Right atrium auricular region (tissue), 2 donors: ENCODE measurements around the gene HOXD1. TPM values are rescaled to one million over a fixed set of nuclear protein-coding genes. Genes with fewer than 3 reads are reported as not detected.

ENCODE experiments used
- DNase-seq: peaks from one replicate; pipeline ENCODE4 v3.0.0-alpha.2; 2019; ENCODE audit warnings: low spot score
- H3K27ac ChIP-seq, 2 donors: fragments of 200-600 bp; sonication (generic); 1 replicate in 1 of 2; 2 replicates in 1 of 2; pipeline ENCODE4 v1.5.1; 2016 to 2019
- H3K27me3 ChIP-seq, 2 donors: fragments of 200-600 bp; sonication (generic); one replicate each; pipeline versions ENCODE4 v1.5.1 to v1.6.0; 2017 to 2019
- H3K36me3 ChIP-seq: fragments of 200-600 bp; sonication (generic); one replicate; pipeline ENCODE4 v1.5.1; 2016
- H3K4me1 ChIP-seq, 2 donors: fragments of 200-600 bp; sonication (generic); one replicate each; pipeline versions ENCODE4 v1.5.1 to v1.6.0; 2017 to 2019
- H3K4me3 ChIP-seq, 2 donors: fragments of 200-600 bp; sonication (generic); 1 replicate in 1 of 2; 2 replicates in 1 of 2; pipeline ENCODE4 v1.5.1; 2017 to 2019; ENCODE audit warnings: mild to moderate bottlenecking in 1 of 2, moderate library complexity in 1 of 2
- H3K9me3 ChIP-seq, 2 donors: fragments of 200-600 bp; sonication (generic); one replicate each; pipeline ENCODE4 v1.5.1; 2019
- CTCF ChIP-seq, 2 donors: fragments of 200-600 bp; sonication (generic); IDR thresholded peaks; one replicate each; pipeline ENCODE4 v1.5.1; 2019; ENCODE audit warnings: antibody characterized with exemption in 2 of 2
- microRNA counts, 2 donors: library from miRNA; unstranded; fragments of <30 nt; microRNA quantifications; one replicate each; lab custom pipeline; 2016 to 2017
- microRNA-seq, 2 donors: library from miRNA; unstranded; fragments of <30 nt; microRNA quantifications; one replicate each; pipeline ENCODE4, GENCODE V29; 2016 to 2017; ENCODE audit warnings: borderline number of aligned reads in 2 of 2, borderline replicate concordance in 1 of 2
- total RNA-seq, 2 donors: library from RNA; depleted of rRNA; stranded (reverse); fragments of >200 nt; gene quantifications; one replicate each; pipeline ENCODE4 v1.1.0, GENCODE V29; 2016

The HOXD1 gene
- total RNA-seq, 2 donors from 2014 or later = not detected

DNA sequence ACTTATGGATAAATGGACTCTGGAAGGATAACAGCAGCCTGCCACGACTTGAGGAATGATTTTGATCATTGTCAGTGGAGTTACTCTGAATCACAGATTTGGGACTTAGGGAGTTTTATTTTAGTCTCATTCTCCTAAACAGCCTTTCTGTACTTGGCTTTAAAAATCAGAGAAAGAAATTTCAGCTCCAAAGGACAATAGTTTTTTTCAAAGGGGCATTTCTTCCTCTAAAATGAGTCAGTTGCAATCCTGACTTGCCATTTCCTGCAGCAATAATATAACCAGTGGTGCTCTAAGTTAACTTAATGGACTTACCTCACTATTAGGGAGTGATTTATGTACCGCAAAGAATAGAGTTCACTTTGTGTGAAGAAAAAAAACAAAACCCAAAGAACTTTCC, 45.7 kb downstream of the HOXD1 start:
- Histone ChIP-seq H3K4me3 (no peak overlapping the region), H3K4me1 (no peaks in the 10 kb centered on the region), H3K27ac (no peak overlapping the region), H3K9me3 (no peaks in the 10 kb centered on the region), H3K27me3 (no peaks in the 10 kb centered on the region), H3K36me3 (no peaks in the 10 kb centered on the region)
- no peak for DNase-seq
- no peak for TF ChIP-seq CTCF (IDR thresholded peaks at IDR 0.05)

DNA sequence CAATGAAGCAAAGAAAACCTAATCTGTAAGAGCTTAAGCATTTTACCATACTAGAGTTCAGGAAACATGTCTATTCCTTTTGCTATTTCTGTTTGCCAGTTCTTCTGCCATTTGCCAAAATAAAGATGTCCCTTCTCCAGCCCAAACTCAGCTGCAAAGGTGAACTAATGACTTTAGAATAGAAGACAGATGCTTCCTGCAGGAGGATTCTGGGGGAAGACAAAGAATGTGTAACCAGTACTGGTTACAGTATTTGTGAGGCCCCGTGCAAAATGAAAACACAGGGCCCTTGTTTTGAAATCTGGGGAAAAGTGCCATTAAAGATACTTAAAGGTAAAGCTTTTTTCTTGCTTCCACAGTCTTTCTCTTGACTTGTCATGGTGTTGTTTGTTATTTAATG, 46.5 kb downstream of the HOXD1 start:
- Histone ChIP-seq H3K36me3 (no peaks in the 10 kb centered on the region), H3K27ac (no peak overlapping the region), H3K4me1 (no peaks in the 10 kb centered on the region), H3K9me3 (no peaks in the 10 kb centered on the region), H3K4me3 (no peak overlapping the region), H3K27me3 (no peaks in the 10 kb centered on the region)
- TF ChIP-seq CTCF (IDR thresholded peaks at IDR 0.05) = no peak
- DNase-seq = no peak

DNA sequence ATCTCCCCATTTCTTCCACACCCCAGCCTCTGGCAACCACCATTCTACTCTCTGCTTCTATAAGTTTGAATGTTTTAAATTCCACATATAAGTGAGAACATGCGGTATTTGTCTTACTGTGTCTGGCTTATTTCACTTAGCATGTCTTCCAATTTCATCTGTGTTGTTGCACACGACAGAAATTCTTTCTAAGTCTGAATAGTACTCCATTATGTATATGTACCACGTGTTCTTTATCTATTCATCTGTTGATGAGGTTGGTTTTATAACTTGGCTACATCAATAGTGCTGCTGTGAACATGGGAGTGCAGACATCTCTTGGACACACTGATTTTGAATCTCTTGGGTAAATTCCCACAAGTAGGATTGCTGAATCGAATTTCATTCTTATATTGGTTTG, 49.0 kb downstream of the HOXD1 start:
- Histone ChIP-seq H3K4me1 (no peaks in the 10 kb centered on the region), H3K9me3 (no peaks in the 10 kb centered on the region), H3K36me3 (no peaks in the 10 kb centered on the region), H3K27me3 (no peaks in the 10 kb centered on the region), H3K27ac (no peak overlapping the region), H3K4me3 (no peak overlapping the region)
- no peak for TF ChIP-seq CTCF (IDR thresholded peaks at IDR 0.05)
- no peak for DNase-seq

DNA sequence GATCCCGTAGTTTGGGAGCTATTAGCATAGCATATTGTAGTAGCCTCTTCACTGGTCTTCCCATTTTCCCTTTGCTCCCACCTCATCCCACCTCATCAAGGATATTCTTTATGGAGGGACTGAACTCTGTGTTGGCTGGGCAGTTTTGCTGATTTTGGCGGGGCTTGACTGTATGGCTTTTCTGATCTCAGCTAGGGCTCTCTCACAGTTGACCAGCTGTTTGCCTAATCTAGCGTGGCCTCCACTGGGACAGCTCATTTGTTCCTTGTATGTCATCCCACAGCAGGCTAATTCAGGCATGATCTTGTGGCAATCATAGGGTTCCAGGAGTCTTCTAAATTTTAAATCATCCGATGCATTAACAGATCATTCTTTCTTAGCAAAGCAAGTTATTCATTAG, 50.6 kb downstream of the HOXD1 start:
- no peaks in the 10 kb centered on the region for H3K4me1 ChIP-seq
- H3K36me3 ChIP-seq = no peaks in the 10 kb centered on the region
- no peak overlapping the region for H3K27ac ChIP-seq
- no peaks in the 10 kb centered on the region for H3K27me3 ChIP-seq
- H3K9me3 ChIP-seq = no peaks in the 10 kb centered on the region
- no peak for TF ChIP-seq CTCF (IDR thresholded peaks at IDR 0.05)
- no peak overlapping the region for H3K4me3 ChIP-seq
- no peak for DNase-seq

- no peaks in the 10 kb centered on the region for H3K27me3 ChIP-seq
- TF ChIP-seq CTCF (IDR thresholded peaks at IDR 0.05) = no peak
- DNase-seq = no peak
Measured at GRCh38 chr2:176240301-176240700, 51.8 kb downstream of the HOXD1 start.

More at GRCh38 chr2:176240301-176240700, 51.8 kb downstream of the HOXD1 start:
- no peaks in the 10 kb centered on the region for H3K36me3 ChIP-seq
- H3K4me1 ChIP-seq = no peaks in the 10 kb centered on the region
- H3K9me3 ChIP-seq = no peaks in the 10 kb centered on the region
- H3K27ac ChIP-seq = no peak overlapping the region
- H3K4me3 ChIP-seq = no peak overlapping the region

MicroRNAs within 50 kb of the gene (microRNA counts, 767-probe panel; counts per million panel counts)
- 2,875 to 5,941 counts per million in 2 donors for microRNA hsa-miR-10b-5p (lab: Ali Mortazavi, UCI)

Small RNAs within 50 kb of the gene (microRNA-seq; reads per million reads assigned to microRNA genes)
- 3,310 to 7,858 reads per million in 2 donors for gene MIR10B

Other genes with a start within 250 kb of the HOXD1 start
- 10 to 100 TPM; 12.8 to 14.8 TPM for gene LNPK, start 186.4 kb upstream of the HOXD1 start, total RNA-seq
- gene EVX2, start 104.7 kb upstream of the HOXD1 start, total RNA-seq = not detected
- gene HOXD13, start 95.9 kb upstream of the HOXD1 start, total RNA-seq = not detected
- gene HOXD12, start 88.9 kb upstream of the HOXD1 start, total RNA-seq = not detected
- gene HOXD11, start 81.4 kb upstream of the HOXD1 start, total RNA-seq = not detected
- gene HOXD10, start 71.9 kb upstream of the HOXD1 start, total RNA-seq = not detected
- under 1 TPM in 1 of 2 donors, not detected in 1; 0.44 TPM for gene HOXD9, start 65.9 kb upstream of the HOXD1 start, total RNA-seq
- gene HOXD8, start 59.0 kb upstream of the HOXD1 start, total RNA-seq = 1 to 10 TPM in 1 of 2 donors, under 1 TPM in 1; 0.55 to 1.1 TPM
- gene HOXD4, start 37.1 kb upstream of the HOXD1 start, total RNA-seq = under 1 TPM in 1 of 2 donors, not detected in 1; 0.52 TPM
- gene HOXD3, start 31.4 kb upstream of the HOXD1 start, total RNA-seq = not detected
- 10 to 100 TPM; 36.7 to 73.5 TPM for gene MTX2, start 80.8 kb downstream of the HOXD1 start, total RNA-seq